SJCRH30 (cell line): Measurements from ENCODE around the gene PRUNE2. TPM values are rescaled to one million over a fixed set of nuclear protein-coding genes. Genes with fewer than 3 reads are reported as not detected.

Experiments
- DNase-seq, 2 experiments: peaks; one replicate each; pipeline ENCODE4 v3.0.0-alpha.2; 2015 to 2020
- H3K27ac ChIP-seq: fragments of 250-450 bp; sonication (Bioruptor Pico); 2 replicates; pipeline ENCODE4 v1.5.1; 2020; ENCODE audit warnings: mild to moderate bottlenecking, moderate library complexity
- H3K27me3 ChIP-seq: fragments of 250-450 bp; sonication (Bioruptor Pico); 2 replicates; pipeline ENCODE4 v1.5.1; 2020; ENCODE audit warnings: mild to moderate bottlenecking, moderate library complexity
- H3K36me3 ChIP-seq: fragments of 250-450 bp; sonication (Bioruptor Pico); 2 replicates; pipeline ENCODE4 v1.5.1; 2020; ENCODE audit warnings: mild to moderate bottlenecking, moderate library complexity
- H3K4me1 ChIP-seq: fragments of 250-450 bp; sonication (Bioruptor Pico); 2 replicates; pipeline ENCODE4 v1.5.1; 2020; ENCODE audit warnings: mild to moderate bottlenecking, moderate library complexity
- H3K4me3 ChIP-seq: fragments of 250-450 bp; sonication (Bioruptor Pico); 2 replicates; pipeline ENCODE4 v1.5.1; 2020; ENCODE audit warnings: mild to moderate bottlenecking, moderate library complexity
- H3K9me3 ChIP-seq: fragments of 250-450 bp; sonication (Bioruptor Pico); replicated peaks from 2 replicates; pipeline ENCODE4 v1.5.1; 2020; ENCODE audit warnings: mild to moderate bottlenecking, moderate library complexity
- total RNA-seq: library from RNA; depleted of rRNA; stranded (reverse); fragments of >200 nt; shearing (Covaris generic); gene quantifications from 2 replicates; pipeline ENCODE4 v1.2.3, GENCODE V29; 2014

Gene PRUNE2
- total RNA-seq, 1 experiment from 2014 or later, result 25.0 TPM

DNA sequence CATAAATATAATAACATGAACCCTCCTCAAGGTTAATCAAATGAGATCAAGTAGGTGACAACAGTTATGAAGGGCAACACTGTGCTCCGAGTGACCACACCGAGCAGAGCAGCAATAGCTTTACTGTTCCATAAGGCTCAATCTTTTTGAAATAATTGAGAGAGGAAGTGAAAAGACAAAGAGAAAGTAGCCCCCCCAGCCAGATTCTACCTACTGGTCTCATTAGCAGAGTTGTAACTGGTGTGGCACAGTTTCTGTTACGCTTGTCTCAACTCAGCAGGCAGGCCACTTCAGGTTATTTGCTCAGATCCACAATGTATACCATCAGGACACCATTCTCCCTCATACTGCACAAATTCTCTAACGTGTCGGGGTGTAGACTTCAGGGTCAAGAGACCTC lies 14.0 kb downstream of the PRUNE2 start:
- H3K4me1 ChIP-seq, result peaks cover 24% of the 10 kb centered on the region
- no peak overlapping the region for H3K27ac ChIP-seq
- H3K9me3 ChIP-seq, result no peaks in the 10 kb centered on the region
- H3K27me3 ChIP-seq, result no peaks in the 10 kb centered on the region
- H3K36me3 ChIP-seq, result no peaks in the 10 kb centered on the region
- no peak for DNase-seq
- no peak overlapping the region for H3K4me3 ChIP-seq

DNA sequence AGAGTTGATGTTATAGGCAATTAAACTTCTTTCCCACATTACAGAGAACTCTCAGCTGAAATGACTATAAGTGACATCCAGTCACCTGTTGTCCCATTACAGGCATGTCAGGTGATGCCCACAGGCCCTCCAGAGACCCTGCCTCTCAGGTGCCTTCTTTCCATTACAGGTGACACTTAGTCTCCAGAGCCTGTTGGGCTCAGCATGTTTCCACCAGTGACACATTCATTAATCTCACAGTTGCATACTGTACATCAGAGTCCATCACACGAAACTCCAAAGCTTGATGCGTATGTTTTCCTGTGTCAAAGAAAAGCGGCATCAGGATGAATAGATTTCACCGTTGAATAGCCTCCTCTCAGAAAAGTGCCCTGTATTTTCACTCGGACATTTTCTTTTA lies 14.6 kb downstream of the PRUNE2 start:
- H3K4me3 ChIP-seq, result no peak overlapping the region
- DNase-seq, result no peak
- no peaks in the 10 kb centered on the region for H3K36me3 ChIP-seq
- no peaks in the 10 kb centered on the region for H3K9me3 ChIP-seq
- no peaks in the 10 kb centered on the region for H3K27me3 ChIP-seq
- no peak overlapping the region for H3K27ac ChIP-seq
- H3K4me1 ChIP-seq, result peaks cover 29% of the 10 kb centered on the region

DNA sequence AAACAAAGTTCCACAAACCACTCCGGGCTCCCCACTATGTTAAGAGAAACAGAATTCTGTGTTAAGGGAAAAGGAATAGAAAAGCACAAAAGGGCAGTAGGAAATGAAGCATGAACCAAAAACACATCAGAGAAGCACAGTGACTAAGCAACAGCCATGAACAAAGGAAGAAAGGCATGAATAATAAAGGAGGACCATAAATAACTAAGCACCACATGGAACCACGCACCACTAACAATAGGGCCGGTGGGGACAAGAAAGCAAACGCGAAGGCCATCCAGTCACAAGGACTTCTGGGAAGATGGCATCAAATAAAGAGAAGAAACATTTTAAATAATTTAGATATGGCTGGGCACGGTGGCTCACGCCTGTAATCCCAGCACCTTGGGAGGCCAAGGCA lies 18.0 kb downstream of the PRUNE2 start:
- Histone ChIP-seq H3K36me3 (no peaks in the 10 kb centered on the region), H3K27me3 (no peaks in the 10 kb centered on the region), H3K4me1 (peaks cover 22% of the 10 kb centered on the region), H3K4me3 (peak overlapping the region; percentile 31), H3K27ac (peak overlapping the region; percentile 83), H3K9me3 (no peaks in the 10 kb centered on the region)
- DNase-seq, result no peak

- Histone ChIP-seq H3K4me1 (peaks cover 22% of the 10 kb centered on the region), H3K4me3 (peak overlapping the region; percentile 31), H3K27me3 (no peaks in the 10 kb centered on the region), H3K9me3 (no peaks in the 10 kb centered on the region), H3K36me3 (no peaks in the 10 kb centered on the region), H3K27ac (peak overlapping the region; percentile 83)
- peak; percentile 71 to 85 for DNase-seq
Measured at GRCh38 chr9:76887003-76887821, 18.7 kb downstream of the PRUNE2 start.

DNA sequence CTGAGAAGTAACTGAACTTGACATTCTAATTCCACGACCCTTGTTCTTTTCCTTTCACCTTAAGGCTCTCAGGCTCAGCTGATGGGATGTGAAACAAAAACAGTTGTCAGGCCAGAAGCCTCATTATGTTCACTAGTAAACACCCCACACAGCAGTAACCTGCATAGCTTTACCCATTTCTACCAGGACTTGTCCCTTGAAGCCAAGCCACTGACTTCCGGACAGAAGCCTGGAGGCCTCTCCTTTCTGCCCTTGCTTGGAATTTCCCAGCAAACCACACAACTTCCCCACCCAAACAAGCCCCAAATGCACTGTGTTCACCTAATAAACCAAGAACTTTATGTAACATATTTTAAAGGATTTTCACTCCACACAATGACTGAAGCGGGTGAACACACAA lies 19.6 kb downstream of the PRUNE2 start:
- peak overlapping the region; percentile 83 for H3K27ac ChIP-seq
- no peaks in the 10 kb centered on the region for H3K27me3 ChIP-seq
- H3K9me3 ChIP-seq, result no peaks in the 10 kb centered on the region
- no peak overlapping the region for H3K4me3 ChIP-seq
- H3K36me3 ChIP-seq, result no peaks in the 10 kb centered on the region
- peaks cover 22% of the 10 kb centered on the region for H3K4me1 ChIP-seq
- DNase-seq, result peak in 1 of 2 experiments; percentile 17

DNA sequence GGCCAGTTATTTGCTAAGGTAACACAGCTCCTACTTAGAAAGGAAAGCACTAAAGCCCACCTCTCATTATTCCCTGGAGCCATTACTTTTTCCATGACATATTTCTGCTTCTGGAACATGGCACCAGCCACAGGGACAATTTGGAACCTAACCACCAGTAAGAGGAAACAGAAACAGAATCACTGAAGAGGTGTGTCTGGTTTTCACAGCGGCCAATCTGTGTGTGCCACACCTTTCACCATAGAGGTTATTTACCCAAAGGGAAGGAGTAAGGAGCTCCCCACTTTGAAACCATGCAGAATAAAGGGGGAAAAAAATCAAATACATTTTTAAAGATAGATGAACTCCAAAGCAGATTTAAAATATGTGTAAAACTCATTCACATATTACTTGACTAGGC lies 21.1 kb downstream of the PRUNE2 start:
- H3K27ac ChIP-seq, result no peak overlapping the region
- peaks cover 22% of the 10 kb centered on the region for H3K4me1 ChIP-seq
- no peaks in the 10 kb centered on the region for H3K9me3 ChIP-seq
- no peaks in the 10 kb centered on the region for H3K27me3 ChIP-seq
- H3K4me3 ChIP-seq, result no peak overlapping the region
- DNase-seq, result no peak
- H3K36me3 ChIP-seq, result no peaks in the 10 kb centered on the region

DNA sequence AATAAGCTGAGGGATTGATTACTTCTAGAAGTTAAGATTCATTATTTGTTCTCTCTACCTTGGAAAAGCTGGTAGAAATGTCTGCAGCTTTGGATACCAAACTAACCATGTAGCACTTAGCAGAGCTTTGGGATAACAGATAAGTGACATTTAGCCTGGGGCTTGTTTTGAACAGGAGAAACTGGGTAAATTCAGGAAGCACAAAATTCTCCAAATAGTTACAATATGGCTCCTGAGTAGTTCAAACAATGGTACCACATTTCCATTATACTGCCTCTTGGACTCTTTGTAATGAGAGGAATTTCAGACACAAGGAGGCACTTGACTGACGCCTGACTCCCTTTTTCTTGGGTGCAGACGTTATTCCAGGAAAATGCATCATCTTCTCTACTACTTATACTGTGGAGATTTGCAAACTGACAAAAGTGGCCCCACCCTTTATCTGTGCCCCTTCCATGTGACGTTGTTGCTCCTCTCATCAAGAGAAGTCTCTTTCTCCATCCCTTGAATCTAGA lies 22.5 kb downstream of the PRUNE2 start:
- Histone ChIP-seq H3K27ac (no peak overlapping the region), H3K4me3 (no peak overlapping the region), H3K27me3 (no peaks in the 10 kb centered on the region), H3K9me3 (no peaks in the 10 kb centered on the region), H3K4me1 (peaks cover 19% of the 10 kb centered on the region), H3K36me3 (no peaks in the 10 kb centered on the region)
- DNase-seq, result no peak

DNA sequence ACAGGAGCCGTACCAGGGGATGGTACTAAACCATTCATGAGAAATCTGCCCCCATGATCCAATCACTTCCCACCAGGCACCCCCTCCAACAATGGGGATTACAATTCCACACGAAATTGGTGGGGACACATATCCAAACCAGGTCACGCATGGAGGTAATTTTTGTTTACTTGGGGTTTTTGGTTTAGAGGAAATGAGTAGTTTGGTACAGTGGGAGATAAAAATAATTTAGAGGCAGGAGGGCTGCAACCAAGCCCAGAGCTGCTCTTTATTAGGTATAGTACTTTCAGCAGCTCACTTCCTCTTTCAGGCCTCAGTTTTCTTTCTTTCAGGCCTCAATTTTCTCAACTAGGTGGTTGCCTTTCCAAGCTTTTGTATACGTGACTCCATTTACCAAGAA lies 23.2 kb downstream of the PRUNE2 start:
- Histone ChIP-seq H3K9me3 (no peaks in the 10 kb centered on the region), H3K36me3 (no peaks in the 10 kb centered on the region), H3K27me3 (no peaks in the 10 kb centered on the region), H3K4me1 (peaks cover 13% of the 10 kb centered on the region), H3K27ac (no peak overlapping the region), H3K4me3 (no peak overlapping the region)
- DNase-seq, result no peak

DNA sequence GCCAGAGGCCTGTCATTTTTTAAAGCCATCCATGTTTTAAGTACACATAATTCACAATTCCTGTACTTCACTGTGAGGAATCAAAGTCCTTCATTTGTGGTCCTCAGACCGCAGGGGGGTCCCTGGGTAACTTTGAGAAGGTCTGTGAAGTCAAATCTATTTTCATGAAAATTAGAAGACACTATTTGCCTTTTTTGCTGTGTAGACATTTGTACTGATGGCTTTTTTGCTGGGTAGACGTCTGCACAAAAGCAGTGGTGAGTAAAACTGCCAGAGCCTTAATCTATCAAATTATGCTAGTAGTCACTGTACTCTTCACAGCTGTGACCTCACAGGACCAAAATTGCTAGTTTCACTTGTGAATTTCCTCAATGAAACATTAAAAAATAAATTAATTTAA lies 25.7 kb downstream of the PRUNE2 start:
- H3K4me3 ChIP-seq, result no peak overlapping the region
- DNase-seq, result no peak
- no peaks in the 10 kb centered on the region for H3K4me1 ChIP-seq
- H3K27me3 ChIP-seq, result no peaks in the 10 kb centered on the region
- no peaks in the 10 kb centered on the region for H3K36me3 ChIP-seq
- no peak overlapping the region for H3K27ac ChIP-seq
- no peaks in the 10 kb centered on the region for H3K9me3 ChIP-seq

DNA sequence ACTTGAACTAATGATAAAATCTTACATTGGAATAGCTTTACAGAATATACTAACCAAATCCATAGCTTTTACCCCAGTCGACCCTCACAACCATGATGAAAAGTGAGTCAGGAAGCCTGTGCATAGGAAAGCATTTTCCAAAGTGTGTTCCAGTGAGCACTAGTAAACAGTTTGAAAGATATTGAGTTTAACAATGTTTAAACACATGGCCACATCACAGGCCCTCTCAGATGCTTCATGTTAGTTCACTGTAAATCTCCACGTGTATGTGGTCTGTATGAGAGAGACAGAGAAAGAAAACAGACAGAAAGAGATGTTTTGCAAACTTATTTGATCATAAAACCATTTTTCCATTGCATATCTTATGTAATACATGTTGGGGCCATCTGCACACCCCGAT lies 27.0 kb downstream of the PRUNE2 start:
- DNase-seq, result no peak
- no peaks in the 10 kb centered on the region for H3K4me1 ChIP-seq
- no peaks in the 10 kb centered on the region; the same call in 1 of the 2 replicates for H3K9me3 ChIP-seq
- H3K27ac ChIP-seq, result no peak overlapping the region
- H3K36me3 ChIP-seq, result no peaks in the 10 kb centered on the region
- H3K27me3 ChIP-seq, result no peaks in the 10 kb centered on the region
- H3K4me3 ChIP-seq, result no peak overlapping the region

DNA sequence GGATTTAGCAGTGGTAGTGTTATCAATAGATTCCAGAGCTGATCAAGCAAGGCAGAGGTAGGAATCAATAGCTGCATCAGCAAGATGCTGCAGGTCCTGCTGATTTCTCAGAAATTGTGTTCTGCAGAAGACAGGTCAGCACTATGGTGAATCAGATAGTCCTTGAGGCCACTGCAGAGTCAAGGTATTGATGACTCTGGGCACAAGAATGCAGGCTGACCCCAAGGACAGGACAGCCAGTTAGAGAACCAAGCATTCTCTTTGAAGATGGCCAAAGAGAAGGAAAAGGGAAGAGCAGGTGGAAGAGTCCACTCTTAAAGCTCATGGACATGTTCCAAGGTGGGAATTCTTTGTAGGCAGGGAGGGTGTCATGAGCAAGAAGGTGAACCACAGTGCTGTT lies 28.0 kb downstream of the PRUNE2 start:
- H3K27me3 ChIP-seq, result no peaks in the 10 kb centered on the region
- DNase-seq, result no peak
- no peaks in the 10 kb centered on the region for H3K36me3 ChIP-seq
- H3K4me1 ChIP-seq, result no peaks in the 10 kb centered on the region
- H3K9me3 ChIP-seq, result no peaks in the 10 kb centered on the region; the same call in 1 of the 2 replicates
- H3K4me3 ChIP-seq, result no peak overlapping the region
- H3K27ac ChIP-seq, result no peak overlapping the region

DNA sequence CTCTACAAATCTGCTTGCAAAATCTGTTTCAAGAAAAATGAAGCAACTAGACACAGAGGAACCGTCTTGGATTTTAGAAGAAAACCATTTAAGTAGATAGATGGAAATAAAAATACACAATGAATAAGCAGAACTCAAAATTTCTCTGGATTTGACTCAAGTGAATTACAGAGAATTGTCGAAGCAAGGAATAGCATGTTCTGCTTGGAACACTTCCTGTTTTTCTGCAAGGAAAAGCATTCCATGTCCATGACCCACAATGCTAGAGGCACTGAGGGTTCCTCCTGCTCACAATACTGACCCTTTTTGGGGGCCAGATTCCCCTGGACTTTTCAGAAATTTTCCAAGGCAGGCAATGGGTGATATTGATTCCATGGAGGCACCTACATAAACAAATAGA lies 29.8 kb downstream of the PRUNE2 start:
- Histone ChIP-seq H3K27ac (no peak overlapping the region), H3K9me3 (no peaks in the 10 kb centered on the region; the same call in 1 of the 2 replicates), H3K4me1 (no peaks in the 10 kb centered on the region), H3K4me3 (no peak overlapping the region), H3K27me3 (no peaks in the 10 kb centered on the region), H3K36me3 (no peaks in the 10 kb centered on the region)
- DNase-seq, result no peak

DNA sequence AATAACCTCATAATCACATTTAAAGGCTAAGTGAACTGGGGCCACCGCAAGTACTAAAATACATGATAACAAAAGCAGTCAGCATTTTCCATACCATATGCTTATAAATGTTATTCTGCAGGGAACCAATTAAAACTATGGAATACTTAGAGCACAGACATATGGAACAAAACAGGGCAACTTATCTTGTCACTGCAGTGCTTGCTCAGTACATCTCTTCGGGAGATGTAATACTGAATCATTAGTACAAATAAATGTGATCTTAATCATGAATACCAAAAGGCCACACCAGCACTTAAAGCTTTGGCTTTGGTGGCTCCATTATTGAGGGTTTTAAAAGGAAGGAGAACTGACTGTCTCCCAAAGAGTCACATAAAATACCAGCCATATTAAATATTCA lies 32.1 kb downstream of the PRUNE2 start:
- Histone ChIP-seq H3K4me3 (no peak overlapping the region), H3K9me3 (no peaks in the 10 kb centered on the region; the same call in 1 of the 2 replicates), H3K27ac (no peak overlapping the region), H3K4me1 (no peaks in the 10 kb centered on the region), H3K36me3 (no peaks in the 10 kb centered on the region), H3K27me3 (no peaks in the 10 kb centered on the region)
- DNase-seq, result no peak

- no peak overlapping the region for H3K27ac ChIP-seq
- no peak for DNase-seq
- no peak overlapping the region for H3K4me3 ChIP-seq
- no peaks in the 10 kb centered on the region; the same call in 1 of the 2 replicates for H3K9me3 ChIP-seq
- H3K36me3 ChIP-seq, result no peaks in the 10 kb centered on the region
- H3K27me3 ChIP-seq, result no peaks in the 10 kb centered on the region
- H3K4me1 ChIP-seq, result no peaks in the 10 kb centered on the region
Measured at GRCh38 chr9:76873056-76873792, 32.7 kb downstream of the PRUNE2 start.

GRCh38 chr9:76868897-76869296 lies 37.0 kb downstream of the PRUNE2 start:
- no peak for DNase-seq
- H3K27ac ChIP-seq, result no peak overlapping the region

More at GRCh38 chr9:76868897-76869296, 37.0 kb downstream of the PRUNE2 start:
- Histone ChIP-seq H3K27me3 (no peaks in the 10 kb centered on the region), H3K4me1 (peaks cover 3% of the 10 kb centered on the region; the same call in 1 of the 2 replicates), H3K36me3 (no peaks in the 10 kb centered on the region), H3K9me3 (no peaks in the 10 kb centered on the region; the same call in 1 of the 2 replicates), H3K4me3 (no peak overlapping the region)
